OCI-M2 (cell line): ENCODE results near the gene RHEBL1.
A peak's percentile ranks its signal among the peaks of the same experiment; 100 is the strongest.
"Not testable (repeated sequence)": the region's sequence is repeated elsewhere in the genome, so short reads cannot be mapped to it uniquely, and the experiment has no call there.

Experiments used
- DNase-seq: peaks from one replicate; lab custom pipeline; 2025; ENCODE audit not compliant: unreplicated experiment; lab: John Stamatoyannopoulos, UW

RHEBL1 gene

DNA sequence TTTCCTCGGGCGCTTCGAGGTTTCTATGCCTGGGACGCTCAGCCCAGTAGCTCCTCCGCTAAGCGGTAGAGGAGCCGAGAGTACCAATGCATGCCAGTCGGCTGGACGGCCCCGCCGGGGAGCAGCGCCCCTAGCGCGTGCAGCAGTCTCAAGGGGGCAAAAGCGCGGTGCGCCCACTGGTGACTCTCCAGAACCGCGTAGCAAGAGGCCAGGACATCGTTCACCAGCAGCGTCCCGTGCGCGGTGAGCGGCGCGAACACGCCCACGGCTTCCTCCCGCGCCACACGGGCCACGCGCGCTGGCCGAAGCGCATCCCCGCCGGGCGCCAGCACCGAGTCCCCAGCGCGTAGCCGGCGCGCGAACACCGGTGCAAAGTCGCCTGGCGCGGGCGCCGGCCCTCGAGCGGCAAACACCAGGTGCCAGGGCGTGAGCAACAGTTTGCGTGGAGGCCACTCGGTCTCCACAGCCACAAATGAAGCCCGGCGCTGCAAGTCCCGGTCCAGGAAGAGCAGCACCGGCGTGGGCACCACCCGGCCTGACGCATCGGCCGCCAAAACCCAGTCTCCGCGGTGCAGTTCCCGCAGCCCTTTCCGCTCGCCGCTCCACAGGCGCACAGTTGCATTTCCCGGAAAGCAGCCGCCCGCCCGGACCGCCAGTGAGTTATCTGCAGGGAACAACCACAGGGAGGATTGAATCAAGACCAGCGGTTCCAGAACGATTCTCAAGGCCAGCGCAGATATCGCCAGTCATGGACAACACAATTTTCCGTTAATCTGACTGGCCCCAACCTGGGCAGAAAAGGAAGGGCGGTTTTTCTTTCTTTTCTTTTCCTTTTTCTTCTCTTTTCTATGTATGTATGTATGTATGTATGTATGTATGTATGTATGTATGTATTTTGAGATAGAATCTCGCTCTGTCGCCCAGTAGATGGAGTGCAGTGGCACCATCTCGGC lies 20.3 kb upstream of the RHEBL1 start:
- DNase-seq = no peak

- no peak for DNase-seq
Observed at GRCh38 chr12:49088932-49089330, 19.2 kb upstream of the RHEBL1 start.

- peak; percentile 63 for DNase-seq
Observed at GRCh38 chr12:49088150-49088931, 18.6 kb upstream of the RHEBL1 start.

GRCh38 chr12:49086116-49086515 lies 16.3 kb upstream of the RHEBL1 start:
- no peak for DNase-seq

DNA sequence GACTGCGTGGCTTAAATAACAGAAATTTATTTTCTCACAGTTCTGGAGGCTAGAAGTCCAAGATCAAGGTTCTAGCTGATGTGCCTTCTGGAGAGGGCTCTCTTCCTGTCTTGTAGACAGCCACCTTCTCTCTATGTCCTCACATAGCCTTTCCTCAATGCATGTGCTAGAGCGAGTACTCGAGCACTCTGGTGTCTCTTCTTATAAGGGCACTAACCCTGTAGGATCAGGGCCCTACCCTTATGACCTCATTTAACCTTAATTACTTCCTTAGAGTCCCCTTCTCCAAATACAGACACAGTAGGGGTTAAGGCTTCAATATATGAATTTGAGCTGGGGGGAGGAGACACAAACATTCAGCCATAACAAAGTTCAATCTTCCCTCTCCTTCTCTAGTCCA lies 14.7 kb upstream of the RHEBL1 start:
- DNase-seq = no peak

DNA sequence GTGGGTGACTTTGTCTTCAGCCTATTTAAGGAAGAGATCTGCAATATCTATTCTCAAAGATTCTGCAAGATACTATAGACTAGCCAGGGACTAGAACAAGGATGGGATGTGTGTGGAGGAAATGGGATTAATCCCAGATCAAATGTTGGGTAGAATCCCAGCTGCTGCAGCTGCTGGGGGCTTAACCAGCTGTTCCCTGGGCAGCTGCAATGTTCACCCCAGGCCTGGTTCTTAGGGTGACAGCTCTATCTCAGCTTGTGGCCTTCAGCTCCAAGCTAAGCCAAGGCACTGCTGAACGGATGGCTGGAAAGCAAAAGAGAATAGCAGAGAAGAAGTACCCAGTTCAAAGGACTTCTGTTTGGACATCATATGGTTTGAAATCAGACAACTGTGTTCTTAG lies 10.0 kb upstream of the RHEBL1 start:
- DNase-seq = no peak

GRCh38 chr12:49070971-49071370 lies 1.2 kb upstream of the RHEBL1 start:
- DNase-seq = no peak

- no peak for DNase-seq
Observed at GRCh38 chr12:49068879-49069506, 786 bp downstream of the RHEBL1 start.

GRCh38 chr12:49066120-49066519 lies 3.7 kb downstream of the RHEBL1 start:
- no peak for DNase-seq

DNA sequence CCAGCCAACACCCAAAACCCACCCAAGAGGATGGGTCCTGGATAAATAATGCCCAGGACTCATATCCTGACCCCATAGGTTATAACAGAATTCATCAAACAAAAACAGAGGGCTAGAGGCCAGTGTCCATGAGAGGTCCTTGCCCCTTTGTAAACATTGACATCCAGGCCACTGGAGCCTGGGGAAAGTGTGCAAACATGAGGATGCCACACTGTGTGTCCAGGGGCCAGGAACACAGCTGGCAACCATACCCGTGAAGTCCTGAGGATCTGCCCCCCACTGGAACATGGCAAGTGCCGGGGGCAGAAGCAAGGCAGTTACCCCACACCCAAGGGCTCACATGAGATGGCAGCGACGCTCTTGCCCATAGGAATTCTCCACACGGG lies 5.0 kb downstream of the RHEBL1 start:
- no peak for DNase-seq

- DNase-seq = not testable (repeated sequence)
Observed at GRCh38 chr12:49061916-49062315, 7.9 kb downstream of the RHEBL1 start.

- no peak for DNase-seq
Observed at GRCh38 chr12:49061157-49061650, 8.6 kb downstream of the RHEBL1 start.

DNA sequence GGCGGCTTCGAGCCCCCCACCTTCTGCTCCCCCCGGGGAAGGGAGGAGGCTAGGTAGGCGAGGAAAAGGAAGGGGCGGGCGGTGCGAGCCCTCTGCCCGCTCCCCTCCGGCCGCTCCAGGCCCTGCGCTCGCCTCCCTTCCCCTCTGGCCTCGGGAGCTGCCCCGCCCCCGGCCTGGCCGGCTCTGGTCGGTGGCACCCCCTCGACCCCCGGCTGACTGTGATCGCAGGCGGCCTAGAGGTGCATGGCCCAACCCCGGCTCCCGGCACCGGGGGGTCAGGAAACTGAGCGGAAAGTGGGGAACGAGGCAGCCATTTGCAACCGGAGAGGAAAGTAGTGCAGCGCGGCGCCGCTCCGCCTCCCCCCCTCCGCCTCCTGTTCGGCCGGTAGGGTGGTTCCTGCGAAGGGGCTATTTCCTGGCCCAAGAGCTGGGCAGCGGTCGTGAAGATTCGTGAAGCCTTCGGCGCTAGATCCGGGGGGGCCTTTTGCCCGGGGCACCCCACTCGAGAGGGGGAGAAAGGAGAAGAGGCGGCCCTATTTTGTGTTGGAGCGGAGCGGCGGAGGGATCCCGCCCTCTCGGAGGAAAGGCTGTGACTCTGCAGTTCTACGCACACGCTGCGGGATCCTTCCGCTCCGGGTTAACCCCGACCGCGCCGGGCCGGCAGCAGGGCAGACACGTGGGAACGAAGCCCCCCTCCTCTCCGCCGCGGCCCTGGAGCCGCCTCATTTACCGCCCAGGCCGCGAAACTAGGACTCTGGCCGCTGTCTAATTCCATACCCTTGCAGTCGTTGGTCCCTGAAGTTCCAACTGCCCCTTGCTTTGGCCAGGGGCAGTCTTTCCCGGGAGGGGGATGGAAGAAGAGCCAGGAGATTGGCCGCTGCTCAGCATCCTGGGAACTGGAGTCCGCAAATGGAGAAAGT lies 9.3 kb downstream of the RHEBL1 start, which contains the start of gene KMT2D:
TSS of gene KMT2D (minus strand) at position 558 of the 920 bp plus-strand sequence. CDS start 5,470 bp downstream, outside the sequence.
- peak; percentile 67 for DNase-seq

DNA sequence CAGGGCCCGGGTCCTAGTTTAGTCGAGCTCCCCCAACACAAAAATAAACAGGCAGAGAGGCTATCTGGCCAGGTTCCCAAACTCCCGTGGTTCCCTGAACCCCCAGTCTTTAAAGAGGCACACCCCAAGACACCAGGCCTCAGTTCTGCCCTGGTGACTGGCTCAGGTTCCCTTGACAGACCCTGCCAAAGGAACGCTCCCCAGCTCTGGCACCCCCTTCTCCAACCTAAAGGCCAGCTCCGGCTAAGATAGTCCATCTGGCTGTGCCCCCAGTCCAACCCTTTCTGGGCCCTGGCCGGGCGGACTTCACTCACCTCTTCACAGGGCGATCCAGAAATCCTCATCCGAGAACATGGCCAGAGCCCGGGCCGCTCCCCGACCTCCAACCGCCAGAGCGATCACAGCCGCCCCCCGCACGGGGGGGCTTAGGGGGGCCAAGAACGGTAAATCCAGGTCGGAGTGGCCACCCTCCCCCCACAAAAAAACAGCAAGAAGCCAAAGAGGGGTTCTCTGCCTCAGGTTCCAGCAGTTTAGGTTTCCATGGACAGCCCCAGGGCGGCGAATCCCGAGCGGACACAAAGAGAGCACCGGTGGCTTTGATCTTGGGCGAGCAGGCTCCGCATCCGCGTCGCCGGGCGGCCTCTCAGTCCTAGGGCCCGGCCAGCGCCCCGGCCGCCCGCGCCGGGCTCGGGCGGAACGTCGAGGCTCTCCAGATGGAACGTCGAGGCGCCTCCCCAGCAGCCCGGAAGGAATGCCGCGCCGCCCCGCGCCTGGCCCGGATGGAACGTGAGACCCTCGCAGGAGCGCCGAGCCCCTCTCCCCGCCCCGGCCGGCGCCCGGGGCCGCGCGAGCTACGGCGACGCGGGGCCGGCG lies 10.2 kb downstream of the RHEBL1 start:
- no peak for DNase-seq

DNA sequence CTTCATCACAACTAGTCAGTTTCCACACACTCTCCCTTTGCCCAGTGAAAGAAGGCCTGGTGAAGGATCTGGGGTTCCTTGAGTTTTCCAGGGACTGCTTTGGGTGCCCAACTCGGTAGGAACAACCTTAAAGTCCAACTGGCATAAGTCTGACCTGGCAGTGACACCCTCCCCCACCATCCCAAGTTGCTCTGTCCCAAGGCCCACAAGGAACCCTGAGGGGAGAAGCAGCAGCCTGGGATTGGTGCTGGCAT lies 10.8 kb downstream of the RHEBL1 start:
- DNase-seq = no peak

DNA sequence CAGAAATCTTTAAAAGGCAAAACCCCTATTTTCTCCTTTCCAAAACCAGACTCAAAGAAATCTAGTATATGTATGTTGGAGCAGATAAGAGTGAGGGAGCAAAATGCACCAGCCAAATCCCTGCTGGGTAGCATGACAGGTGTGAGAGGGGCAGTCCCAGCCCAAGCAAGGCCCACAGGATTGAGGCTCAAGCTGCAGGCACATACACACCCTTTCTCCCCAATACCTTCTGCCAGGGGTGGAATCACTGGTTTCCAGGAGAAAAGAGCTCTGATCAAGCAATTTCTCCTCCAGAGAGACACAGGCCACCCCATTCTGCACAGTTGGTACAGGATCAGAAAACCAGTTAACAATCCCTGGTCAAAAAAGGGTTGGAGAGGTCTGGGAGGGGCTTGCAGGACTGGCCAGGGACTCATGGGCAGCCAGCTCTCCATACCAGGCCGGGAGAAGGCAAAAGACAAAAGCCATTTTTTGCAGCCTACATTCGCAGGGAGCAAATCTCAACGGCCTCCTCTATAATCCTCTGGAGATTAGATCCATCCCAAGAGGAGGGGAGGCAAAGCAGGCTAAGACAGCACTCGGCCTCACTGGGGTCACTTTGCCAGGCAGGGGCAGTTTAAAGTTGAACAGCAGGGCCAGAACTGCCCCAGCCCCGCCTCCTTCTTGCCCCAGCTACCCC lies 11.3 kb downstream of the RHEBL1 start:
- no peak for DNase-seq

- no peak for DNase-seq
Observed at GRCh38 chr12:49057888-49058287, 11.9 kb downstream of the RHEBL1 start.

DNA sequence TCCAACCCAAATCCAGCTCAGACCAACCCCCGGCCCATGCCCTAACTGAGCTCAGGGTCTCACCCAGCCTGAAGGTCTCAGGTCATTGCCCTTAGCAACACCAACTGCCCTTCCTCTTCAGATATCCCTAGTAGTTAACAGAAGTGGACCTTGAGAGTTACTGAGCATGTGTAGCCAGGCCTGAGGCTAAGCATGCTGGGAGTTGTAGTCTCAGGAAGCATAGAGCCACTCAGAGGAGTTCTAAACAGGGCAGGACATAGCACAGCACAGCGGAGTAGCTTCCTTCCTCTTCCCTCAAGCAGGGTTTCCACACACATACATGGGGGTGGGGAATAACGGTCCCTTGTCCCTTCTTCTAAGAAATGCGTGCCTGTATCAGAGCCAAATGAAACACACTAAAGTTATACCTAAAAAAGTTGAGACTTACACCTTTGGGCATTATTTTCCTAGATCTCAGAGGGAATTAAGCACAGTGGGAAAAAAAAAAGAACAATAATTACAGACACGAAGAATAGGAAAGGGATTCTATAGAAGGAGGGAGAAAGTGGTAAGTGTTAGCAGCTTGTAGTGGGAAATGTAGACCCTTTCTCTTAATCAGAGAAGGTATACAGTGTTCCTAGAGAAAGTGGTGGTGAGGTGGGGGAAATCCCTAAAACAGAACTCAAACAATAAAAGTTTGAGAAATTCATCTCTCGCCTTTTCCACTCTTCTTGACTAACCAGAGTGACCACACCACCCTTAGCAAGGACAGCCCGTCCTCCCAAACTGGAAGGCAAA lies 13.6 kb downstream of the RHEBL1 start:
- DNase-seq = no peak
